Measurements from ENCODE around the gene EEF1A2.

Gene EEF1A2

GRCh38 chr20:63441136-63442099 is 57.5 kb downstream of the EEF1A2 start:
- Histone ChIP-seq H3K4me3 (no peak overlapping the region), H3K36me3 (ENCODE audit: insufficient read depth, low read length) (no peaks in the 10 kb centered on the region), H3K9ac (ENCODE audit: insufficient read length) (no peak overlapping the region), H3K9me3 (ENCODE audit: low read depth, low read length) (no peaks in the 10 kb centered on the region), H3K27ac (no peak overlapping the region)
- no peak for TF ChIP-seq EZH2 (IDR thresholded peaks at IDR 0.05)
- TF ChIP-seq FOXP2 (optimal IDR thresholded peaks at IDR 0.05; ENCODE audit: control extremely low read depth, extremely low read length, insufficient read depth), result no peak
- no peak for TF ChIP-seq POLR2AphosphoS5 (IDR thresholded peaks at IDR 0.05; ENCODE audit: borderline replicate concordance, low read depth, low read length)
- no peak for DNase-seq (ENCODE audit: low read depth, low spot score)

GRCh38 chr20:63440366-63440955 is 58.4 kb downstream of the EEF1A2 start:
- Histone ChIP-seq H3K4me3 (no peak overlapping the region), H3K27ac (no peak overlapping the region), H3K36me3 (ENCODE audit: insufficient read depth, low read length) (no peaks in the 10 kb centered on the region), H3K9ac (ENCODE audit: insufficient read length) (no peak overlapping the region), H3K9me3 (ENCODE audit: low read depth, low read length) (no peaks in the 10 kb centered on the region)
- TF ChIP-seq EZH2 (IDR thresholded peaks at IDR 0.05) (no peak), FOXP2 (optimal IDR thresholded peaks at IDR 0.05; ENCODE audit: control extremely low read depth, extremely low read length, insufficient read depth) (no peak), POLR2AphosphoS5 (IDR thresholded peaks at IDR 0.05; ENCODE audit: borderline replicate concordance, low read depth, low read length) (no peak)
- DNase-seq (ENCODE audit: low read depth, low spot score), result no peak

GRCh38 chr20:63439866-63440265 is 59.0 kb downstream of the EEF1A2 start:
- DNase-seq (ENCODE audit: low read depth, low spot score), result no peak
- no peak for TF ChIP-seq POLR2AphosphoS5 (IDR thresholded peaks at IDR 0.05; ENCODE audit: borderline replicate concordance, low read depth, low read length)
- no peaks in the 10 kb centered on the region for H3K9me3 ChIP-seq (ENCODE audit: low read depth, low read length)
- no peak overlapping the region for H3K9ac ChIP-seq (ENCODE audit: insufficient read length)
- H3K36me3 ChIP-seq (ENCODE audit: insufficient read depth, low read length), result no peaks in the 10 kb centered on the region
- H3K4me3 ChIP-seq, result no peak overlapping the region
- no peak overlapping the region for H3K27ac ChIP-seq

GRCh38 chr20:63438121-63438520 is 60.8 kb downstream of the EEF1A2 start:
- TF ChIP-seq FOXP2 (optimal IDR thresholded peaks at IDR 0.05; ENCODE audit: control extremely low read depth, extremely low read length, insufficient read depth) (no peak), POLR2AphosphoS5 (IDR thresholded peaks at IDR 0.05; ENCODE audit: borderline replicate concordance, low read depth, low read length) (no peak), EZH2 (IDR thresholded peaks at IDR 0.05) (no peak)
- Histone ChIP-seq H3K27ac (no peak overlapping the region), H3K9me3 (ENCODE audit: low read depth, low read length) (no peaks in the 10 kb centered on the region), H3K9ac (ENCODE audit: insufficient read length) (no peak overlapping the region), H3K36me3 (ENCODE audit: insufficient read depth, low read length) (no peaks in the 10 kb centered on the region), H3K4me3 (no peak overlapping the region)
- no peak for DNase-seq (ENCODE audit: low read depth, low spot score)

Measured in SK-N-MC (cell line).